Activated naive CD4-positive, alpha-beta T cell treated with anti-CD3 and anti-CD28 coated beads, Interleukin-2, amount 50 U/mL, for 72 hours (primary cell): ENCODE measurements around the gene CMTM8. TPM values are rescaled to one million over a fixed set of nuclear protein-coding genes. Genes with fewer than 3 reads are reported as not detected.

ENCODE experiments used
- ATAC-seq, 2 donors: fragments of 150-1000 bp; cut with Tn5 transposase; 2 replicates each; pipeline ENCODE4 v1.10.0; 2021; ENCODE audit warnings: mild to moderate bottlenecking in 2 of 2, moderate library complexity in 2 of 2
- DNase-seq, 2 donors: peaks; one replicate each; pipeline ENCODE4 v3.0.0; 2021 to 2022; ENCODE audit warnings: low spot score in 2 of 2
- H3K27ac Mint-ChIP-seq, 2 donors: one replicate each; pipeline ENCODE4 v1.8.0; 2022; ENCODE audit warnings: mild to moderate bottlenecking in 2 of 2, mixed read lengths in 2 of 2
- H3K36me3 Mint-ChIP-seq, 2 donors: one replicate each; pipeline ENCODE4 v1.8.0; 2022; ENCODE audit warnings: mixed read lengths in 2 of 2
- H3K9me3 Mint-ChIP-seq, 2 donors: one replicate each; pipeline ENCODE4 v1.8.0; 2022; ENCODE audit warnings: mixed read lengths in 2 of 2
- total RNA-seq, 2 donors: library from RNA; stranded (reverse); gene quantifications; one replicate each; pipeline ENCODE4 v1.2.3, GENCODE V29; 2022

The CMTM8 gene
- total RNA-seq, 2 donors from 2014 or later: 7.8 to 9.5 TPM

DNA sequence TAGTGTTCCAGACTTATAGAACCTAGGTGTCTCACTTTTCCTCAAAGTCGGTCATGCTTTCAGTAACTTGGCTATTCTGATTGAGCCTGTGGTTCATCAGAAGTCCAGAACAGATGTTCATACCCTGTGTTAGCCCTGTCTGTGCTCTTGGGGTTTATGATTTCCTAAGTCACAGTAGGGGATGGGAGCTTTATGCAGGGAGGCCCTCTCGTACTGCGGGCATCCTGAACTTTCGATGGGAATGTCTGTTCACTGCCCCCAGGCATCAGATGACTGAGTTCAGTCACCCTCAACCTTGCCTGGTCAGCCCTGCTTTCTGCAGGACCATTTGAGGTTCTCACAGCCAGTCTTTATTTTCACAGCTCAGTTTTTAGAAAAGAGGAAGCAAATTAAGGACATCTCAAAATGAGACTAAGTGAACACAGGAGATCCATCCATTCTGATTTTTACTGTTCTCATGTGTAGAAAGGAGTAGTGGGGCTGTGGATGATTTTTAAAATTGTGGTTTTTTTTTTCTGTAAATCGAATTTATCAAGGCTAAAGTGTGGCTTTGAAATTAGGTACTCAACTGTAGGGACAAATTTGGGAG lies 71.3 kb downstream of the CMTM8 start:
- ATAC-seq (no peak), DNase-seq (no peak)
- peaks cover 7 to 24% of the 10 kb centered on the region in 2 donors for H3K36me3 Mint-ChIP-seq
- peaks cover 4 to 9% of the 10 kb centered on the region in 2 donors for H3K9me3 Mint-ChIP-seq
- no peak overlapping the region for H3K27ac Mint-ChIP-seq

DNA sequence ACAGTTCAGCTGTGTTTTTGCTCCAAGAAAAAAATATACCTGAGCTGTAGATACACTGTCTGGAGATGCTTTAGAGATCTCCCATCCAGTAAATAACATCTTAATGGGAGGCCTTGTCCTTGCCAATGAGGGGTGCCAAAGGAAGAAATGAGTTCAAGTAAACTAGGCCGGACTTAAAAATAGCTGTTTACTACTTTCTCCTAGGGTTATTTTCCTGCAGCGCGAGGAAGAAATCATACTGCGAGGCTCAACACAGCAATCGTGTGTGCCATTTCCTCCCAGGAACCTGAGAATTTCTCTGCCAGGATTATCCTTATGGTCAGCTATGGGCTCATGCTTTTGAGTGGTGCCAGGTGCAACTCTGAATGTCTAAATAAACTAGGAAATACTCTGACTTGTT lies 71.9 kb downstream of the CMTM8 start:
- Mint-ChIP-seq H3K27ac (no peak overlapping the region), H3K36me3 (peaks cover 7 to 18% of the 10 kb centered on the region in 2 donors), H3K9me3 (peaks cover 4 to 9% of the 10 kb centered on the region in 2 donors)
- no peak for DNase-seq
- no peak for ATAC-seq

DNA sequence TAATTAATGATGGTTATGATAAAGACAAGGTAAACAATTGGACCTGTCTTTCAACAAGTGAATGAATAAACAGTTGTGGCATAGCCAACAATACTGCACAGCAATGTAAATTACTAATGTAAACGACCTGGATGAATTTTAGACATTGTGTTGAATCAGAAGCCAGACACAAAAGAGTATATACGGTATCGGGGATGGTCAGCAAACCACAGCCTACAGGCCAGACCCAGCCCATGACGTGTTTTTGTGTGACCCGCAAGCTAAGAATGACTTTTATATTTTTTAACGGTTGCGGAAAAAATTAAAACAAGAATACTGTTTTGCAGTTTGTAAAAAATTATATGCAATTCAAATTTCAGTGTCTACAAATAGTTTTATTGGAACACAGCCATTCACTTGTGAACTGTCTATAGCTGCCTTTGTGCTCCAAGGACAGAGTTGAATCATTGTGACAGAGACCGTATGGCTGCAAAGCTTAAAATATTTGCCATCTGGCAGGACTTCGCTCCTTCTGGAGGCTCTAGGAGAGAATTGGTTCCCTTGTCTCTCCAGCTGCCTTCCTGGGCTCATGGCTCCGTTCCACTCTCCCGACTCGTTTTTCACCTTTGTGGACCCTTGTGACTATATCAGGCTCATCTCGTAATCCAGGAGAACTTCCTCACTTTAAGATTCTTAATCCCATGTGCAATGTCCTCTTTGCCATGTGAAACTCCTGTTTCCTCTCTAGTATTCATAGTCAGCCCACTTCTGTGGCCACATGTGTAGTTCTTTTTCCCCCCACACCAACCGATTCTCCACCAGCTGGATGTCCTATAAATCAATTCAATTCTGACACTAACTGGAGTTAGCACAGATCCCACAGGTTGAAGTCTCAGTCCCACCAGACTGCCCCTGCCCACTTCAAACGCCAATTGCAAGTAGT lies 72.7 kb downstream of the CMTM8 start:
- Mint-ChIP-seq H3K9me3 (peaks cover 4 to 9% of the 10 kb centered on the region in 2 donors), H3K27ac (no peak overlapping the region), H3K36me3 (peaks cover 4 to 12% of the 10 kb centered on the region in 2 donors)
- no peak for ATAC-seq
- no peak for DNase-seq

DNA sequence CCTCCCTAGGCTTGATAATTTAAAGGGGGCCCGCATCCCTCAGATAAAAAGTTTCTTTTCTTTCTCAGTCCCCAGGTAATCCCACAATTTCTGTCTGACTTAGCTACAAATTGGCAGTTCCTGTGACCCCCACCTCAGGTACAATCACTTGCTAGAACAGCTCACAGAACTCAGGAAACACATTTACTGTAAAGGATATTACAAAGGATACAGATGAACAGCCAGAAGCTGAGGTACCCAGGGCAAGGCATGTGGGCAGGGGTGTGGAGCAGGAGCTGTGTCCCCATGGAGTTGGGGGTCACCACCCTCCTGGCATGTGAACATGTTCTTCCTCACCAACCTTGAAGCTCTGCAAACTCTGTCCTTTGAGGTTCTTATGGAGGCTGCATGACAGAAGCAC lies 73.8 kb downstream of the CMTM8 start:
- DNase-seq: no peak
- peaks cover 0 to 6% of the 10 kb centered on the region in 2 donors for H3K36me3 Mint-ChIP-seq

DNA sequence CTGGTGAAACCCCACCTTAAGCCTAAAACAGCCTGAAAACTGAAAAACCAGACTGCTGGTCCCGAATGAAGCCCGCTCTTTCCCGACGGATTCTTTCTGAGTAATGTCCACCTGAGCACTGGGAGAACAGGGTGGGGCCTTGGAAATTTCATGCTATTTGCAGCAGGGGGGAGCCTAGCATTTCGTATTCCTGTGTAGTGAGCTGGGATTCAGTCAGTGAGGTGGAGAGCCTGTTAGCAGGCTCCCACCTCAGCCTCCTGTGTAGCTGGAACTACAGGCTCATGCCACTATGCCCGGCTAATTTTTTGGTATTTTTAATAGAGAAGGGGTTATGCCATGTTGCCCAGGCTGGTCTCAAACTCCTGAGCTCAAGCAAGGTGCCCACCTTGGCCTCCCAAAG lies 74.7 kb downstream of the CMTM8 start:
- H3K27ac Mint-ChIP-seq: peak overlapping the region in 1 of 2 donors; percentile 80
- DNase-seq: no peak
- H3K36me3 Mint-ChIP-seq: peaks cover 0 to 6% of the 10 kb centered on the region in 2 donors
- ATAC-seq: no peak
- no peaks in the 10 kb centered on the region for H3K9me3 Mint-ChIP-seq

More for the DNA sequence above, 73.8 kb downstream of the CMTM8 start:
- no peak for ATAC-seq
- Mint-ChIP-seq H3K27ac (no peak overlapping the region), H3K9me3 (peaks cover 0 to 3% of the 10 kb centered on the region in 2 donors)

DNA sequence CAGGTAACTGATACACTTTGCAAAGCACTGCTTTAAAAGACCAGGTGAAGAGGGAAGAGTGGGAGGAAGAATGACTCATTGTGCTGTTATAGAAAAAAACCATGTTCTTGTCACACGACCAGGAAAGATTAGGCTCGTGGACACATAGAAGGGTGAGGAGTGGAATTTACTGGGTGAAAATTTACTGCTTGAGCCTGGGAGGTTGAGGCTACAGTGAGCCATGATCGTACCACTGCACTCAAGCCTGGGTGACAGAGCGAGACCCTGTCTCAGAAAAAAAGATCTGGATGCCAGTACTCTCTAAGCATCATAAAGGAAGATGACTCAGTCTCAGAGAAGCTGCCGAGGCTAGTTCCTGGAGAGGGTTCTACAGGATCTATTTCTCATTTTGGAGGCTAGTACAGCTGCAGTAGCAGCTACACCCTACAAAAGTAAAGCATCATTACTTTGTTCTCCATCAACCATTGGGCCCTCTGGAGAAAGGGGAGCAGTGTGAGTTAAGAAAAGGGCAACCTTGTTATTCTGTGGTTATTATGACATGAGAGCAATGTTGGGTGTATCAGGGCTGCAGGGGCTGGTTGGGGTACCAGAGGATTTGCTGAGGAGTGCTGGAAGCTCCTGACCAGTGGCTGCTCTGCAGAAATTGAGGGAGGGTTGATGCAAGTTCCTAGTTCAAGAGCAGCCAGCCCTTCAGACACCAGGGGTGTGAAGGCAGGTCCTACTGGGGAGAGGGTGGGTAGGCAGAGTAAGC lies 75.4 kb downstream of the CMTM8 start:
- peak; percentile 95 to 97 for ATAC-seq
- DNase-seq: peak in 1 of 2 donors; percentile 57

DNA sequence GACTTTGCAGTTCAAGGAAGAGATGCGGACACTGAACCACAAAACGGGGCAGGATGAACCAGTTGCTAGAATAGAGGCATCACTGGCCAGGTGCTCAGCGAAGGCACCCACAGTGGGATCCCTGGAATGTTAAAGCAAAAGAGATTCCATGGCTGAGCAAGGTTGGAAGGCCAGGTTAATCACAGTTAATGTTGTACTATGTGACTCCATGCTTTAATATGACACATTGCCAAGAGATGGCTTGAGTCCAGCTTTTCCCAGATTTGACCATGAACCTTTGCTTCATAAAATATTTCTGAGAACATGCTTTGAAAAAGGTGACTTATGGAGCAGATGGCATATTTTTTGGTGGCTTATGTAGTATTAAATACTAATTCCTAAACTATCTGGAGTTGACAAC lies 77.0 kb downstream of the CMTM8 start:
- ATAC-seq (no peak), DNase-seq (no peak)
- Mint-ChIP-seq H3K36me3 (peaks cover 0 to 6% of the 10 kb centered on the region in 2 donors), H3K27ac (peak overlapping the region in 1 of 2 donors; percentile 33), H3K9me3 (no peaks in the 10 kb centered on the region)

More for the DNA sequence above, 75.4 kb downstream of the CMTM8 start:
- H3K9me3 Mint-ChIP-seq: no peaks in the 10 kb centered on the region
- peak overlapping the region; percentile 78 to 80 for H3K27ac Mint-ChIP-seq
- peaks cover 0 to 6% of the 10 kb centered on the region in 2 donors for H3K36me3 Mint-ChIP-seq

DNA sequence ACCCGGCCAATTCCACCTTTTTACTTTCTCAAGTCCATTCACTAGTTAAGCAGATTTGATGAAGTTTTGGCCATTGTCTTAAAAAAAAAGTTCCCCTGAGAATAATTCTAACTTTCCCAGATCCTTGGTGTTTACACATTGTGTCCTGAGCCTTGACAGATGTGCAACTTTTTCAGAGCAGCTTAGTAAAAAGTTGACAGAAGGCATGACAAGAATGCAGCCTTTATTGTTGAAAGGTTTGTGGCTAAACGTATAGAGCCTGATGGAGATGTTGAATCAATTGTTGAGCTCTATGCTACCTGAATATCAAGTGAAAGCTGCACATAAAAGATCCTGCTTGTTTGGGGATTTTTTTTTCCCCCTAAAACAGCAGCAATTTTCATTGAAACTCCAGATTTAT lies 77.8 kb downstream of the CMTM8 start:
- Mint-ChIP-seq H3K36me3 (peaks cover 0 to 6% of the 10 kb centered on the region in 2 donors), H3K9me3 (no peaks in the 10 kb centered on the region), H3K27ac (no peak overlapping the region)
- no peak for ATAC-seq
- DNase-seq: no peak

DNA sequence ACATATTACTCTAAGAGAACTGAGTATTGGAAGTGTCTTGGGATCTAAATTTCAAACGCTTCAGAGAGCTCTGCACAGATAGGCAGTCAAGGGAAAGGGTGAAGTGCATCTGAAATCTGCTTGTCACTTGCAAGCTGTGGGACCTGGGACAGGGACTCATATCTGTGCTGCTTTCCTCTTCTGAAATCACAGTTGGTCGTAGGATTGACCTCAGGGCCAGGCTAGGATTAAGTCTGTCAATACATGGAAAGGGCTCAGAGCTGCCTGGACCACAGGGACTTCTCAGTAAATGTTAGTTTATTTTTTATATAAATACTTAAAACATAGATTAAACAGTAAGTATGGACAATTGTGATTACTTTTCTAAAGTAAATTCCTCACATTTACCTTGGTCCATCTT lies 78.5 kb downstream of the CMTM8 start:
- H3K9me3 Mint-ChIP-seq: no peaks in the 10 kb centered on the region
- H3K27ac Mint-ChIP-seq: no peak overlapping the region
- ATAC-seq (no peak), DNase-seq (no peak)
- H3K36me3 Mint-ChIP-seq: peaks cover 0 to 8% of the 10 kb centered on the region in 2 donors

DNA sequence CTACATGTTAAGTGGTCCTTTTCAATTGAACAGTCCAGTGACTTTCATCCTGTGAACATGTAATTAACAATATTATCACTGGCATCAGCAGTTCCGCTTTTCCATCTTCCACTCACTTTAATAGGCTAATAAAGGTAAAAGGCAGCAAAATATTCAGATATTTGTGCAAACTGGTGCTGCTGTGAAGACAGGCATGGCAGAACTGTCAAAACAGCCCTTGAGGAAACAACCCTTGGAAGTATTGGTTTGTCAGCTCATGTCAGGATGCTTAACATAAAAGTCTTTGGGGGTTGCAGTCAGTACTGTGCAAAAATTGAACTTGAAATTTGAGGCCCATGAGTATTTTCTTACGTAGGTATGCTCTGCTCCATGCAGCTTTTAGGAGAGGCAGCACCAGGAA lies 81.1 kb downstream of the CMTM8 start:
- H3K9me3 Mint-ChIP-seq: no peaks in the 10 kb centered on the region
- peaks cover 0 to 4% of the 10 kb centered on the region in 2 donors for H3K36me3 Mint-ChIP-seq
- no peak for ATAC-seq
- H3K27ac Mint-ChIP-seq: no peak overlapping the region
- no peak for DNase-seq

DNA sequence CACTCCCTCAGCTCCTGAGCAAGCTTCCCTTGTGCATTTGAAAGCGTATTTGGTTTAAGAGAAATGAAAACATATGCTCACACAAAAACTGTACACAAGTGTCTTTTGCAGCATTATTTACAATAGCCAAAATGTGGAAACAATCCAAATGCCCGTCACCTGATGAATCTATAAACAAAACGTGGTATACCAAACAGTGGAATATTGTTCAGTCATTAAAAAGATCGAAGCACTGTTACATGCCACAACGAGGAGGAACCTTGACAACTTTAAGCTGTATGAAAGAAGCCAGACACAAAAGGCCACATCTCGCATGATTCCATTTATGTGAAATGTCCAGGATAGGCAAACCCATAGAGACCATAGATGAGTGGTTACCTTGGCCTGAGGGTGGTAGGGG lies 81.6 kb downstream of the CMTM8 start:
- DNase-seq: no peak
- Mint-ChIP-seq H3K9me3 (no peaks in the 10 kb centered on the region), H3K36me3 (peaks cover 0 to 4% of the 10 kb centered on the region in 2 donors), H3K27ac (no peak overlapping the region)
- no peak for ATAC-seq

DNA sequence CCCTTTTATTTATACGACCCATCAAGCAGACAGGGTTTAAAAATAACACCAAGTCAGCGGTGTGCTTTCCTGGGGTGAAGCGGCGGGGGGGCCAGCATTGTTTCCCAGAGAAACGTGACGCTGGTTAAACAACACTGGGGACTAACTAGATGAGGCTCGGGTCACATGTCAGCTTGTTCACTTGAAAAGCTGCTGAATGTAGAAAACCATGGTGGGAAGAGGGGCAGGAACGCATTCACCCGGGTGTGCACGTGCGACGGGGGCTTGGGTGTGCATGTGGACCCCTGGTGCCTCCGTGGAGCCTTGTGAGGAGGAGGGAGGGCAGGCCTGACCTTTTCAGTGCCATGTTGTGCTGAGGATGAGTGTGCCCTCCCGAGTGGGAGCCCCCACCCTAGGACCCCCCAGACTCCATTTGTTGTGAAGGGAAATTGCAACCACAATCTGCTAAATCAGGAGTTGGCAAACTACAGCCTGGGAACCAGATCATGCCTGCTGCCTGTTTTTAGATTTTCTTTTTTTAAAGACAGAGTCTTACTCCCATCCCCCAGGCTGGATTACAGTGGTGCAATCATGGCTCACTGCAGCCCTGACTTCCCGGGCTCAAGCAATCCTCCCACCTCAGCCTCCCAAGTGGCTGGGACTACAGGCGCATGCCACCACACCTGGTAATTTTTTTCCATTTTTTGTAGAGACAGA lies 82.8 kb downstream of the CMTM8 start:
- no peak for ATAC-seq
- H3K9me3 Mint-ChIP-seq: no peaks in the 10 kb centered on the region

DNA sequence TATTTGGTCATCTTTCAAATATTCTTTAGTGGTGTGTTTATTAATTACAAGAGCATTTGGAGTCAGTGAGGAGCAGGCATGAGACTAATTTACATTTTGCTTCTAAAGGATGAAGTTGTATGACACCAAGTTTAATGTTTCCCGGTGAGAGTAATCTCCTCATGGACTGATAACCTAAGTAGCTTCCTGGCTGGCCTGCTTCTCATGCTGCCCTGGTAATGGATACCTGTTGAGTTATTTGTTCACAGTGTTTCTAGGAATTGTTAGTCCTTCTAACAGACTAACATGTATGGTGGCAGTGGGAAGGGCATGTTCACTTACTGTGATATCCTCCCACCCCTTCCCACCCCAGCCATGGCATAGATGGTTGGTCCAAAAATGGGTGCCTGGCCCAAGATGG lies 83.8 kb downstream of the CMTM8 start:
- H3K27ac Mint-ChIP-seq: no peak overlapping the region
- DNase-seq: no peak
- H3K9me3 Mint-ChIP-seq: no peaks in the 10 kb centered on the region
- H3K36me3 Mint-ChIP-seq: peaks cover 0 to 4% of the 10 kb centered on the region in 2 donors
- no peak for ATAC-seq

More for the DNA sequence above, 82.8 kb downstream of the CMTM8 start:
- no peak for DNase-seq
- H3K36me3 Mint-ChIP-seq: peaks cover 0 to 4% of the 10 kb centered on the region in 2 donors
- H3K27ac Mint-ChIP-seq: no peak overlapping the region

DNA sequence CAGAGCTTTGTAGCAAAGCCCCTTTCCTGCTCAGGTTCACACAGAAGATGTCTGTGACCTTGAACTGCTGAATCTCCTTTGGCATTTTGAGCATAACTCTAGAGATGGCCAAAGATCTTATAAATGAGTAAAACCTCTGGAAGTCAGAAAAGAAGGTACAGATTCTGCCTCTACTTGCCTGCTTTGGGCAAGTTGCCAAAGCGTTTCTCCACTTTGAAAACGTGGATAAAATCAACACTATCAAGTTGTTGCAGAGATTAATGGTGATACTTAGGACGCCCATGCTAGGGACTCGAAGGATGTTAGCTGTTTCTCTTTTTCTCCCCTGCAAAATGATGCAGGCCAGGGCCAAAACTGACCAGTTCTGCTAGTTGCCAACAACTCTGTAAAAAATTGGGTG lies 85.1 kb downstream of the CMTM8 start:
- DNase-seq (no peak), ATAC-seq (no peak)
- Mint-ChIP-seq H3K9me3 (no peaks in the 10 kb centered on the region), H3K27ac (no peak overlapping the region), H3K36me3 (peaks cover 3 to 7% of the 10 kb centered on the region in 2 donors)

DNA sequence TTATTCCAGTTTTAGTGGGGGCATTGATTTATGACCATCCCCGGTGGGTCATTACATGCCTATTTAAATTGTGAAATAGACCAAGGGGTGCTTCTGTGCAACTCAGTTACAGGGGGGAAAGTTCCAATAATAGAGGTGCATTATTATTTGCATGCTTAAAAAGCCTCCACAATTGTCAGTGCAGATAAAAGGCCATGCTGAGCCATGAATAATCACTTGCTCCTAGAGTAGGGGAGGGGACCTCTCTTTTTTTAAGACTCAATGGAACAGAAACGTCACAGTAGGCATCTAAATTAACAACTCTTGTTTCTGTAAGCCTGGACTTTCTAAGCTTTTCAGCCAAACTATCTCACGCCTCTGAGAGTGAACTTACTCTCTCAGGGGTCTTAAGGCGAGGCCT lies 86.7 kb downstream of the CMTM8 start:
- Mint-ChIP-seq H3K9me3 (no peaks in the 10 kb centered on the region), H3K36me3 (peaks cover 5 to 9% of the 10 kb centered on the region in 2 donors), H3K27ac (no peak overlapping the region)
- ATAC-seq (no peak), DNase-seq (no peak)

DNA sequence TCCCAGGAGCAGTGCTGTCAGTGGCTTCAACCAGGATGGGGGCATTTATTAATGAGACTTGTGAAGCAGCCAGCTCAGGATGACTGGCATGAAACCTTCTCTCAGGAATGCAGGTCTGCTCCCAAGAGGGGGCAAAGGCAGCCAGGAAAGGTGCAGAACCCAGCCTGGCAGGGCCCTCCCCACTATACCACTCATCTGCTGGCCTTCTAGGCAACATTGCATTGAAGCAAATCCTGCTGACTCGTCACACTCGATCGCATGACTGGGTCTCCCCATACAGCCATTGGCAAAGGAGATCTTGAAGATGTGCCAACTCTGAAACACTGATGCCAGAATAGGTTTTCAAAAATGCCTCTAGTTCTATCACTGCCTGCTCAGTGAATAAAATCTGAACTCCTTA lies 87.4 kb downstream of the CMTM8 start:
- ATAC-seq (no peak), DNase-seq (no peak)
- no peaks in the 10 kb centered on the region for H3K9me3 Mint-ChIP-seq
- no peak overlapping the region for H3K27ac Mint-ChIP-seq
- peaks cover 5 to 9% of the 10 kb centered on the region in 2 donors for H3K36me3 Mint-ChIP-seq
